ENCODE results near the gene JDP2.

Gene JDP2

DNA sequence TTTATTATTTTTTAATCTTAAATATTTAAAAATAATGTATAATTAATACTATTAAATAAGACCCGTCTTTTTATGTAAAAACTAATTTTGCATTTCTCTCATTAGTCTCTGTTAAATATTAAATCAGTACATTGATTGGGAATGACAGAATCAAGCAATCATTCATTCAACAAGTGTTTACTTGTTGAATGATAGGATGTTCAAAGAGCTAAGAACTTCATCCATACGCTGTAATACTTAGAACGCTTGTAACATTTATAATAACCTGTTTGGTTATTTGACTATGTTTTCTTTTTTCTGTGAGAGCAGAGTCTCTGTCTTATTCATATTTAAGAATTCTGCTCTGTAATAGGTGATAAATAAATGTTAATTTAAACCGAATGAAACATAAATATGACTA lies 91.6 kb downstream of the JDP2 start:
- no peak overlapping the region for H3K27ac Mint-ChIP-seq
- TF ChIP-seq, protein P1, sequence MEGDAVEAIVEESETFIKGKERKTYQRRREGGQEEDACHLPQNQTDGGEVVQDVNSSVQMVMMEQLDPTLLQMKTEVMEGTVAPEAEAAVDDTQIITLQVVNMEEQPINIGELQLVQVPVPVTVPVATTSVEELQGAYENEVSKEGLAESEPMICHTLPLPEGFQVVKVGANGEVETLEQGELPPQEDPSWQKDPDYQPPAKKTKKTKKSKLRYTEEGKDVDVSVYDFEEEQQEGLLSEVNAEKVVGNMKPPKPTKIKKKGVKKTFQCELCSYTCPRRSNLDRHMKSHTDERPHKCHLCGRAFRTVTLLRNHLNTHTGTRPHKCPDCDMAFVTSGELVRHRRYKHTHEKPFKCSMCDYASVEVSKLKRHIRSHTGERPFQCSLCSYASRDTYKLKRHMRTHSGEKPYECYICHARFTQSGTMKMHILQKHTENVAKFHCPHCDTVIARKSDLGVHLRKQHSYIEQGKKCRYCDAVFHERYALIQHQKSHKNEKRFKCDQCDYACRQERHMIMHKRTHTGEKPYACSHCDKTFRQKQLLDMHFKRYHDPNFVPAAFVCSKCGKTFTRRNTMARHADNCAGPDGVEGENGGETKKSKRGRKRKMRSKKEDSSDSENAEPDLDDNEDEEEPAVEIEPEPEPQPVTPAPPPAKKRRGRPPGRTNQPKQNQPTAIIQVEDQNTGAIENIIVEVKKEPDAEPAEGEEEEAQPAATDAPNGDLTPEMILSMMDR (IDR thresholded peaks at IDR 0.05; ENCODE audit: unreplicated experiment in 3 of 3), result no peak
- H3K4me3 Mint-ChIP-seq, result no peak overlapping the region
- H3K36me3 Mint-ChIP-seq (ENCODE audit: low read depth), result no peaks in the 10 kb centered on the region
- peaks cover 8% of the 10 kb centered on the region for H3K4me1 Mint-ChIP-seq
- H3K27me3 Mint-ChIP-seq (ENCODE audit: low read depth), result peaks cover 33% of the 10 kb centered on the region
- no peaks in the 10 kb centered on the region for H3K9me3 Mint-ChIP-seq

DNA sequence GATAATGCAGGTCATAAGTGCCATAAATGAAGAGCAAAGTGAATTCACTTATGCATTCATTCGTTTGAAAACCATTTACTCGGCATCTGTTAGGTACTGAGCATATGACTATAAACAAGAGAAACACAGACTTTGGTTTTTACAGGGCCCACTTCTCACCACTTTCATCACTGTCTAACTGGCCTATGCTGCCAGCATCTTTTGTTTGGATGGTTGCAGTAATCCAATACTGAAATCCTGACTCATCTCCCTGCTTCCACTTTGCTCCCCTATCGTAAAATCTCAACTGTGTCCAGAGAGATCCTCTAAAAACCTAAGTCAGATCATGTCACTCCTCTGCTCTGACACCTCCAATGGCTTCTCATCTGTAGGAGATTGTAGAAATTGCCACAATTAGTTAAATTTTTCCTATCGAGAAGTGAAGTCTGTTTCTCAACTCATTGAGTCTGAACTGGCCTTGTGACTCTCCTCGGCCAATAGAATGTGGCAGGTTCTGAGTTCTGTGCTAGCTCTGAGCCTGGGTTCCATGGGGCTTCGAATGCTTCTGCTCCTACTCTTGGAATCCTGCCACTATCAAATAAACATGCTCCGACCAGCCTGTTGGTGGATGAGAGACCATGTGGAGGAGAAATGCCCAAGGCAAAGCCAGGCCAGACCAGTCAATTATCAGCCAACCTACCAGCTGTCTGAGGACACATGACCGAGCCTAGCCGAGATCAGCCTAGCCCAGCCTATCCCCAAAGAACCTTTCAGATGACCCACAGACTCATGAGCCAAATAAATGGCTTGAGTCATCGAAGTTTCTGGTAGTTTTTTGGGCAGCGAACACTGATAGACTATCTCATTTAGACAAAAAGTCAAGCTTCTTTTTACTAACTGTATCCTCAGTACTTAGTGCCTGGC lies 92.3 kb downstream of the JDP2 start:
- Mint-ChIP-seq H3K9me3 (no peaks in the 10 kb centered on the region), H3K36me3 (ENCODE audit: low read depth) (no peaks in the 10 kb centered on the region), H3K27ac (no peak overlapping the region), H3K27me3 (ENCODE audit: low read depth) (peaks cover 33% of the 10 kb centered on the region), H3K4me1 (peaks cover 8% of the 10 kb centered on the region), H3K4me3 (no peak overlapping the region)
- TF ChIP-seq, protein P1 (IDR thresholded peaks at IDR 0.05; ENCODE audit: unreplicated experiment in 3 of 3), result no peak

DNA sequence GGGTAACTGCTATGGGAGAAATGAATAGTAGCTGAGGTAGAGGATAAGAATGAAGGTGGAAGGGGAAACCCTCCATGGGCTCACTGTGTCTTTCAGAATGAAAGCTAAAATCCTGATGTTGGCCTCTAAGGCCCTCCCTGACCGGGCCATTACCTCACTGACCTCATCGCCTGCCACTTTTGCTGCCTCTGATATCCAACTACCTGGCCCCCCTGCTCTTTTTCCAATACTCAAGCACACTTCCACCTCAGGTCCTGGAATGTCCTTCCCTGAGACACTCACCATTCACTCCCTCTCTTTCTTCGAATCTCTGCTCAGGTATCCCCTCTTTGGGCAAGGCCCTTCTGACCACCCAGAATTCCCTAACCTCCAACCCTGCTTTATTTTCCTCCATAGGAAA lies 93.0 kb downstream of the JDP2 start:
- TF ChIP-seq, protein P1 (IDR thresholded peaks at IDR 0.05; ENCODE audit: unreplicated experiment in 3 of 3), result no peak
- Mint-ChIP-seq H3K27me3 (ENCODE audit: low read depth) (peaks cover 33% of the 10 kb centered on the region), H3K4me1 (peaks cover 8% of the 10 kb centered on the region), H3K27ac (no peak overlapping the region), H3K4me3 (no peak overlapping the region), H3K36me3 (ENCODE audit: low read depth) (no peaks in the 10 kb centered on the region), H3K9me3 (no peaks in the 10 kb centered on the region)

DNA sequence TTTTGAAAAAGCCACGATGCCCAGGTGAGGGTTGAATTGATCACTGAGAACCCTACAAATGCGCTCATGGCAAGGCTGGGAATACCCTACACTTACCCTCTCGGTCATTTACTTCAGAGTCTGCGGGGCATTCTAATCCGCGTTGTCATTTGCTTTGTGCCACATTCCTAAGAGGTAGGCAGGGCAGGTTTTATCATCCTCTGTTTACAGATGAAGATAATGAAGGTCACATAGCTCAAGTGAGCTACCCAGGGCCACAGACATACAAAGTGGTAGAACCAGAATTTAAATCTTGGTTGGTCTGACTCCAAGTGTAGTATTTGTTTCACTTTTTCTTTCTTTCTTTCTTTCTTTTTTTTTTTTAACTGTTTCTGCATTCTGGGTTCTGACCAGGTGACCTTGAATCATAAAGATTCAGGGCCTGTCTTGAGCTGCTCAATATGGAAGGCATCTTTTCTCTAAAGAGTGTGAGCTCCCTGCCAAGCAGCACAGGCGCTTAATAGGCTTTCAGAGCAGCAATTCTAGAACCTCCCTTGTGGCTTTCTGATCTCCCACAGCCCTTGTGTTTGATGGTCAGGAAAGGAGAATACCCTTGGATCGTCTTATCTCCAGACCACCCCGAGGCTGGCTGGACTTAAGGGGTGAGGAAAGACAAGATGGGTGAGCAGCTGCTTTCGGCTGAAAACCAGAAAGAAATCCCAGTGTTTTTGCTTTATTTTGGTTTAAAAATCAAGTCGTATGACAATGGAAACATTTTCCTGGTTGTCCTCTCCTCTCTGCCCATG lies 93.8 kb downstream of the JDP2 start:
- TF ChIP-seq, protein P1 (IDR thresholded peaks at IDR 0.05; ENCODE audit: unreplicated experiment in 3 of 3), result no peak
- Mint-ChIP-seq H3K9me3 (no peaks in the 10 kb centered on the region), H3K4me3 (no peak overlapping the region), H3K27ac (no peak overlapping the region), H3K4me1 (peaks cover 8% of the 10 kb centered on the region), H3K36me3 (ENCODE audit: low read depth) (no peaks in the 10 kb centered on the region), H3K27me3 (ENCODE audit: low read depth) (peaks cover 28% of the 10 kb centered on the region)

DNA sequence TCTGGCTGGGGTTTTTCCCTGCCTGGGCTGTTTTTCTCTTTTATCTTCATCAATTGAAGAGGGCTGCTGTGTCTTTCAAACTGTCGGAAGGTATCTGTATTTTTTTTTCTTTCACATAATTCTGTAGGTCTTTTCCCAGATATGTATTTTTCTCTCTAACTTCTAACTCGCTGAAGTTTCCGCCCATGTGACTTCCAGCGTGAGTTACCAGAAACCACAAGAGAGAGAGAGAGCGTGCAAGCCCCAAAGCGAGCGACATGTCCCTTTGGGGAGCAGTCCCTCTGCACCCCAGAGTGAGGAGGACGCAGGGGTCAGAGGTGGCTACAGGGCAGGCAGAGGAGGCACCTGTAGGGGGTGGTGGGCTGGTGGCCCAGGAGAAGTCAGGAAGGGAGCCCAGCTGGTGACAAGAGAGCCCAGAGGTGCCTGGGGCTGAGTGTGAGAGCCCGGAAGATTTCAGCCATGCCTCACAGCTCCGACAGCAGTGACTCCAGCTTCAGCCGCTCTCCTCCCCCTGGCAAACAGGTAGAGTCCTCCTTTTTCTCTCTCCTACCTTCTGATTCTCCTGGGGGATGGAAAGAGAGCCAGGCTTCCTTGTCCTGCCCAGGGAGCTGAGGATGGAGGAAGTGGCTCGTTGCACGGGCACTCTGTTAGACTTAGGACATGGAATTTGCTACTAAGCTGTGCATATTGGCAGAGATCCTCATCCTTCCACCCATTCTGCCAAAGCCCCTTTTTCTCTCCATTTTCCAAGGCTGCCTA lies 94.6 kb downstream of the JDP2 start, which contains the start of gene BATF:
Gene BATF, plus strand, starts transcription at position 246 of the 759 bp plus-strand sequence. Its CDS starts 214 bp downstream, at position 460.
- no peaks in the 10 kb centered on the region for H3K36me3 Mint-ChIP-seq (ENCODE audit: low read depth)
- TF ChIP-seq, protein P1 (IDR thresholded peaks at IDR 0.05; ENCODE audit: unreplicated experiment in 3 of 3), result no peak
- H3K4me1 Mint-ChIP-seq, result peaks cover 8% of the 10 kb centered on the region
- no peaks in the 10 kb centered on the region for H3K9me3 Mint-ChIP-seq
- peak within 1 kb of the TSS in 1 of 3 experiments; percentile 10 for H3K27ac Mint-ChIP-seq
- peaks cover 21% of the 10 kb centered on the region for H3K27me3 Mint-ChIP-seq (ENCODE audit: low read depth)
- no peak within 1 kb of the TSS for H3K4me3 Mint-ChIP-seq
